Hindlimb muscle (tissue), 1 donor: ENCODE data around the gene SRSF4. TPM values are rescaled to one million over a fixed set of nuclear protein-coding genes. Genes with fewer than 3 reads are reported as not detected.
"Not testable (repeated sequence)": the region's sequence is repeated elsewhere in the genome, so short reads cannot be mapped to it uniquely, and the experiment has no call there.

Experiments used
- DNase-seq: peaks from one replicate; pipeline ENCODE4 v3.0.0-alpha.2; 2013
- polyA plus RNA-seq: library from polyadenylated mRNA; unstranded; fragments of 120-200 nt; gene quantifications from one replicate; pipeline ENCODE4 v1.2.1, GENCODE V29; 2013; ENCODE audit not compliant: insufficient read length

SRSF4 gene
- polyA plus RNA-seq, 1 donor: 74.1 TPM

- DNase-seq: peak; percentile 93
Measured at GRCh38 chr1:29124366-29125236, 57.1 kb downstream of the SRSF4 start.

- DNase-seq: peak; percentile 25
Measured at GRCh38 chr1:29123887-29124365, 57.8 kb downstream of the SRSF4 start, which contains the start of gene TMEM200B. TSS of gene TMEM200B (minus strand) at chr1:29123903. CDS start at chr1:29121828, 2,075 bp downstream.

- DNase-seq: peak; percentile 55
Measured at GRCh38 chr1:29123053-29123886, 58.4 kb downstream of the SRSF4 start.

- peak; percentile 79 for DNase-seq
Measured at GRCh38 chr1:29122682-29123052, 59.0 kb downstream of the SRSF4 start.

- peak; percentile 73 for DNase-seq
Measured at GRCh38 chr1:29121936-29122681, 59.6 kb downstream of the SRSF4 start.

- peak; percentile 36 for DNase-seq
Measured at GRCh38 chr1:29121516-29121935, 60.2 kb downstream of the SRSF4 start.

GRCh38 chr1:29120947-29121485 is 60.7 kb downstream of the SRSF4 start:
- DNase-seq: peak; percentile 68

- DNase-seq: no peak
Measured at GRCh38 chr1:29120367-29120766, 61.3 kb downstream of the SRSF4 start.

- peak; percentile 42 for DNase-seq
Measured at GRCh38 chr1:29119121-29119929, 62.4 kb downstream of the SRSF4 start.

GRCh38 chr1:29117381-29117780 is 64.3 kb downstream of the SRSF4 start:
- no peak for DNase-seq

GRCh38 chr1:29114654-29115053 is 67.0 kb downstream of the SRSF4 start:
- no peak for DNase-seq

GRCh38 chr1:29113413-29114117 is 68.1 kb downstream of the SRSF4 start:
- no peak for DNase-seq

GRCh38 chr1:29112705-29113412 is 68.8 kb downstream of the SRSF4 start:
- DNase-seq: no peak

GRCh38 chr1:29108041-29108440 is 73.7 kb downstream of the SRSF4 start:
- not testable (repeated sequence) for DNase-seq

- DNase-seq: no peak
Measured at GRCh38 chr1:29105822-29106221, 75.9 kb downstream of the SRSF4 start.

- DNase-seq: no peak
Measured at GRCh38 chr1:29100487-29100886, 81.2 kb downstream of the SRSF4 start.

GRCh38 chr1:29099286-29099685 is 82.4 kb downstream of the SRSF4 start:
- DNase-seq: no peak
